ENCODE results near the gene MITD1.
"Not testable (repeated sequence)": the region's sequence is repeated elsewhere in the genome, so short reads cannot be mapped to it uniquely, and the experiment has no call there.

Gene MITD1

DNA sequence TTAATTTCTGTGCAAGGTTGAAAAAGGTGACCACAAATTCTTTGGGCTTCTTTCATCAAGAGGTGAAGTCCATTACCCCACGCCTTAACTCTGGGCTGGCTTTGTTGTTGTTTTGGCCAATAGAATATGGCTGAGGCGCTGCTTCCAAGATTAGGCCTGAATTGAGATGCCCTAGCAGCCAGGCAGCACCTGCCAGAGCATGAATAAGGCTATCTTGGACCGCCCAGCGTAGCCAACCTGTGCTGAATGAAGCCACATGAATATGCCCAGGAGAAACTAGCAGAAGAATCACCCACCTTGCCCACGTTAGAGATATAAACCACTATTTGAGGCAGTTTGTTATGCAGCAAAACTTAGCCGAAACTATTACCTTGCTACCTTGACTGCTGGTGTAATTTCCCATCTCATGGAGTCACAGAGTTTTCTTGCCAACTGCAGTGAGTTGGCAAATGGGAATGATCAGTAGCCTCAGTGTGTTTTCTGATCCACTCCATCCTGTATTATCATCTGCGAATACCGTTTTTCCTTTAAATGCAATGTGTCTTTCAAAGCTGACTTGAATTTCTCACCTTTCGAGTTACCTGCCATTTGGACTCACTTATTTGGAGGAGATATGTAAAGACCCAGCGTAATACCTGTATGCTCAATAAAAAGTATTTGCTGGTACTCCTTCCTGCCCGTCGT is 26.8 kb downstream of the MITD1 start:
- DNase-seq, result no peak

GRCh38 chr2:99152199-99152895 is 28.5 kb downstream of the MITD1 start:
- no peak for DNase-seq

DNA sequence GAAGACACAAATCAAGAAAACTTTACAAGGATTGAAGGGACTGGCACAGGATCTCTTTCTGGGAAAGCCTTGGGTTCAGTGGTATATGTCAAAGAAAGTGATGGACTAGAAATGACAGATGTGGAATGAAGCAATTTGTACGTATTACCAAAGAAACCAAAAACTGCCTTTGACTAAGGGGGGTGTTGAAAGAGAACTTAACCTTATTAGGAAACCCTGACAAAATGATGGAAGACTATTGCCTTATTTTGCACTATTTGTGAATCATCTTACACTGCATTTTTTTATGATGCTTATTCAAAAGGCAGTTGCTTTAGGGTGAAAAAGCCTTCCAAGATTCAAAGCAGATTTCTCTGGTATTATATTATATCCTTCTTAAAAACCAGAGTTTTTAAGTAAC is 30.2 kb downstream of the MITD1 start:
- no peak for DNase-seq

DNA sequence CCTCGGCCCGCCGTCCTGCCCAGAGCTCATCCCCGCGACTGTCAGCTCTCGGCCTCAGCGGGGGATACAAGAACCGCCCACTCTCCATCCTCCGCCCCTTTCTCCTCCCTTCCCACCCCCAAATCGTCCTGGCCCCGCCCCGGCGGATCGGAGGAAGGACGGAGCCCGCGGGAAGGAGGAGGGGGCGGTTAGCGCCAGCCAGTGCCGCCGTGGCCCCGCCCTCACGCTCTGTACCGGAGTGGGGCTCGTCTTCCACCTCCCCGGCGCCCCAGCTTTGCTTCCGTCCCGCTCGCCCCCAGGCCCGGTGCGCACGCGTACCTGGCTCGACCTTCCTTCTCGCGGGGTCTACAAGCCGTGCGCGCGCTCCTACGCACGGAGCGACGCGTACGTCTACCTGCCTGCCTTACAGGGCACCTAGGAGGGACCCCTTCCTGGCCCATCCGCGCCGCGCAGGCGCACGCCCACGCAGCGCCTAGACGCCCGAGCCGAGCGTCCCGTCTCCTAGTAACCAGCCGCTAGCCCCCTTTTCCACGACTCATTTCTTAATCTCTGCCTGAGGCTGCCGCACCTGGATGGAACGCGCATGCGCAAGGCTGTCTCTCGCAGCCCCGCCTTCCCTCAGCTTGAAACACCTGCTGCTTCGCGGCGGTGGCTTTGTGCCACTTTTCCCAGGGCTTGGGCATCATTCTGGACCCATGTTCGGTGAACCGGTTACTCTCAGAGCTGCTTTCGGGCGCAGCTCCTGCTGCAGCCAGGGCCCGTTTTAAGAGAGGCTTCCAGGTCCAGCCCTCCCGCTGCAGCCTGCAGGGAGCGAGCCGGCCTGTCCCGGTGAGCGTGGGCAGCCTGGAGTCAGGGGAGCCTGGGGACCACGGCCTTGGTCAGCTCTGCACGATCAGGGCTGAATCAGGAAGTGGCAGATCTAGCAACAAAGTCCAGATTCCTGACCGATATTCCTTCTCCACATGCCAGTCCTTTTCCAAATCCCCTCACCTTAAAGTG is 39.4 kb downstream of the MITD1 start, which contains the start of gene C2orf15:
Gene C2orf15, plus strand, starts transcription at position 598 of the 999 bp plus-strand sequence. CDS start 8,852 bp downstream, outside the sequence.
- peak; percentile 87 for DNase-seq

DNA sequence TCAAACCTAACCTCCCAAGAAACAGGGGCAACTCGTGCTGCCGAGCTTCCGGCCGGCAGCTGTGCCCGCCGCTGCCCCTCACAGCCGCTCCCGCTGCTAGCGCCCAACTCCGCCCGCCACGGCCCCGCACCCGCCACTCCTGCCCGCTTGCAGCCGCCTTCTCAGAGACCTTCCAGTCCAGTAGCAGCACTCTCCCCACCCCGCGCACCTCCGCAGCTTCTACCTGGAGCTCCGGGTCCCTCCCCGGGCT is 40.1 kb downstream of the MITD1 start:
- no peak for DNase-seq

GRCh38 chr2:99140056-99140859 is 40.6 kb downstream of the MITD1 start:
- DNase-seq, result peak; percentile 5

GRCh38 chr2:99139003-99139402 is 41.9 kb downstream of the MITD1 start:
- no peak for DNase-seq

- not testable (repeated sequence) for DNase-seq
These were observed 45.8 kb downstream of the MITD1 start for GRCh38 chr2:99135044-99135556.

GRCh38 chr2:99127981-99128380 is 52.9 kb downstream of the MITD1 start:
- DNase-seq, result no peak

Measured in NCI-H1694 (cell line).